H1 (cell line): ENCODE results near the gene CAMK2A. TPM values are rescaled to one million over a fixed set of nuclear protein-coding genes. Genes with fewer than 3 reads are reported as not detected.

Source experiments
- CTCF ChIA-PET: fragments of 300-600 bp; sonication (Branson Sonifier 250); formaldehyde crosslinking; loops from one replicate; lab custom pipeline; 2021; ENCODE audit not compliant: partially characterized antibody; lab: Charles Lee
- POLR2A ChIA-PET: fragments of 300-600 bp; sonication (Branson Sonifier 250); formaldehyde crosslinking; loops from one replicate; lab custom pipeline; 2021; ENCODE audit warnings: inconsistent platforms; ENCODE audit not compliant: partially characterized antibody; lab: Charles Lee
- DNase-seq, 2 experiments: peaks; one replicate each; pipeline versions ENCODE4 v3.0.0 to v3.0.0-alpha.2; 2010 to 2022; ENCODE audit warnings: low spot score in 2 of 2, low read depth in 1 of 2, mixed read lengths in 1 of 2
- FAIRE-seq: peaks from 2 replicates; lab custom pipeline; 2011; peaks lifted over from hg19 to GRCh38; lab: Jason Lieb, UNC
- H2AFZ ChIP-seq: 2 replicates; pipeline ENCODE4 v1.8.1; 2012; ENCODE audit warnings: low read length, inconsistent platforms
- H2AK5ac ChIP-seq: 2 replicates; pipeline ENCODE4 v1.6.1; 2013; ENCODE audit warnings: low read depth, low read length
- H2BK120ac ChIP-seq: replicated peaks from 2 replicates; pipeline ENCODE3; 2013; ENCODE audit warnings: low read depth, low read length, inconsistent platforms
- H2BK12ac ChIP-seq: 2 replicates; pipeline ENCODE4 v1.6.1; 2013; ENCODE audit warnings: low read depth, low read length
- H2BK15ac ChIP-seq: 2 replicates; pipeline ENCODE4 v1.6.1; 2013; ENCODE audit warnings: low read length
- H2BK20ac ChIP-seq: 2 replicates; pipeline ENCODE4 v1.6.1; 2013; ENCODE audit warnings: low read length
- H2BK5ac ChIP-seq: 2 replicates; pipeline ENCODE4 v1.6.1; 2013; ENCODE audit warnings: low read depth, low read length
- H3K14ac ChIP-seq: 2 replicates; pipeline ENCODE4 v1.6.1; 2013; ENCODE audit warnings: inconsistent platforms; ENCODE audit not compliant: insufficient read length
- H3K18ac ChIP-seq: 2 replicates; pipeline ENCODE4 v1.6.1; 2013; ENCODE audit warnings: low read length; ENCODE audit errors: extremely low read depth
- H3K23ac ChIP-seq: 2 replicates; pipeline ENCODE4 v1.6.1; 2013; ENCODE audit warnings: inconsistent platforms; ENCODE audit not compliant: insufficient read length
- H3K23me2 ChIP-seq: 2 replicates; pipeline ENCODE4 v1.6.1; 2013; ENCODE audit warnings: low read depth, low read length
- H3K27ac ChIP-seq: 2 replicates; pipeline ENCODE4 v1.6.1; 2011; ENCODE audit warnings: low read depth, low read length, inconsistent platforms
- H3K27me3 ChIP-seq, 4 experiments: replicated peaks in 1 of 4; 1 replicate in 1 of 4; 2 replicates in 3 of 4; pipeline versions ENCODE4 v1.6.1 to v1.8.1; 2011 to 2013; ENCODE audit warnings: low read length in 3 of 4, mild to moderate bottlenecking in 3 of 4, inconsistent platforms in 2 of 4, mixed read lengths in 2 of 4, moderate library complexity in 1 of 4; ENCODE audit not compliant: control insufficient read depth in 3 of 4, insufficient read depth in 3 of 4; ENCODE audit errors: extremely low read depth in 1 of 4
- H3K36me3 ChIP-seq, 4 experiments: 2 replicates each; pipeline versions ENCODE4 v1.6.1 to v1.8.1; 2011 to 2013; ENCODE audit warnings: mild to moderate bottlenecking in 4 of 4, low read length in 3 of 4, moderate library complexity in 2 of 4, control low read depth in 1 of 4, inconsistent platforms in 1 of 4; ENCODE audit not compliant: insufficient read depth in 4 of 4, control insufficient read depth in 2 of 4
- H3K4ac ChIP-seq: replicated peaks from 2 replicates; pipeline ENCODE3; 2013; ENCODE audit warnings: low read length, low read depth, mixed read lengths, inconsistent platforms; ENCODE audit not compliant: insufficient read length
- H3K4me1 ChIP-seq, 4 experiments: replicated peaks in 1 of 4; 1 replicate in 1 of 4; 2 replicates in 3 of 4; pipeline versions ENCODE4 v1.6.1 to v1.8.1; 2011 to 2013; ENCODE audit warnings: low read length in 3 of 4, inconsistent platforms in 2 of 4, mixed read lengths in 1 of 4; ENCODE audit not compliant: insufficient read depth in 4 of 4, control insufficient read depth in 3 of 4
- H3K4me2 ChIP-seq, 2 experiments: 2 replicates each; pipeline versions ENCODE4 v1.6.1 to v1.8.1; 2011 to 2013; ENCODE audit warnings: low read depth in 2 of 2, low read length in 2 of 2, control low read depth in 1 of 2, inconsistent platforms in 1 of 2, mild to moderate bottlenecking in 1 of 2; ENCODE audit not compliant: insufficient read depth in 1 of 2
- H3K4me3 ChIP-seq, 4 experiments: fragments of 200-600, 300-600 bp in 1 of 4; sonication (generic), shearing (Covaris generic), sonication (Bioruptor Twin) in 1 of 4; 2 replicates each; pipeline versions ENCODE4 v1.5.1 to v1.8.1; 2011 to 2016; ENCODE audit warnings: low read length in 4 of 4, low read depth in 3 of 4, control low read depth in 2 of 4, inconsistent platforms in 2 of 4, mild to moderate bottlenecking in 2 of 4, mixed read lengths in 1 of 4, moderate library complexity in 1 of 4; ENCODE audit not compliant: insufficient read depth in 2 of 4; ENCODE audit errors: extremely low read depth in 1 of 4
- H3K56ac ChIP-seq: replicated peaks from 2 replicates; pipeline ENCODE3; 2013; ENCODE audit warnings: low read depth, mild to moderate bottlenecking, mixed read lengths, low read length, inconsistent platforms; ENCODE audit not compliant: insufficient read length
- H3K79me1 ChIP-seq: 2 replicates; pipeline ENCODE4 v1.6.1; 2013; ENCODE audit warnings: low read depth, low read length, control low read depth
- H3K79me2 ChIP-seq, 2 experiments: 2 replicates each; pipeline versions ENCODE4 v1.6.1 to v1.8.1; 2012 to 2013; ENCODE audit warnings: low read length in 2 of 2, mild to moderate bottlenecking in 2 of 2, inconsistent platforms in 1 of 2; ENCODE audit not compliant: insufficient read depth in 2 of 2, control insufficient read depth in 1 of 2
- H3K9ac ChIP-seq, 4 experiments: replicated peaks in 1 of 4; 1 replicate in 1 of 4; 2 replicates in 3 of 4; pipeline versions ENCODE4 v1.6.1 to v1.8.1; 2011 to 2013; ENCODE audit warnings: low read depth in 3 of 4, low read length in 3 of 4, control low read depth in 2 of 4, mild to moderate bottlenecking in 2 of 4, moderate library complexity in 2 of 4, inconsistent platforms in 1 of 4; ENCODE audit errors: extremely low read depth in 1 of 4
- H3K9me3 ChIP-seq, 2 experiments: 2 replicates each; pipeline versions ENCODE4 v1.6.1 to v1.8.1; 2012 to 2013; ENCODE audit warnings: mild to moderate bottlenecking in 2 of 2, moderate library complexity in 2 of 2, control low read depth in 1 of 2, inconsistent platforms in 1 of 2, low read depth in 1 of 2, low read length in 1 of 2, mixed read lengths in 1 of 2; ENCODE audit not compliant: insufficient read depth in 2 of 2
- H4K20me1 ChIP-seq, 2 experiments: replicated peaks in 1 of 2; 2 replicates each; pipeline versions ENCODE3 to v1.8.1; 2011 to 2013; ENCODE audit warnings: inconsistent platforms in 2 of 2, low read length in 2 of 2, mild to moderate bottlenecking in 1 of 2; ENCODE audit not compliant: insufficient read depth in 2 of 2, control insufficient read depth in 1 of 2
- H4K5ac ChIP-seq: 2 replicates; pipeline ENCODE4 v1.6.1; 2013; ENCODE audit warnings: low read length, low read depth, mixed read lengths, inconsistent platforms; ENCODE audit not compliant: insufficient read length
- H4K8ac ChIP-seq: 2 replicates; pipeline ENCODE4 v1.8.0; 2013; ENCODE audit warnings: mild to moderate bottlenecking, moderate library complexity, low read length, inconsistent platforms; ENCODE audit not compliant: insufficient read depth; ENCODE audit errors: extremely low read depth
- H4K91ac ChIP-seq: replicated peaks from 2 replicates; pipeline ENCODE3; 2013; ENCODE audit warnings: low read length, mixed read lengths, inconsistent platforms; ENCODE audit not compliant: insufficient read length
- BACH1 ChIP-seq: IDR thresholded peaks from 2 replicates; pipeline ENCODE4 v1.6.1; 2012; ENCODE audit warnings: low read length, improper control_type of control experiment
- KDM4A ChIP-seq: IDR thresholded peaks from one replicate; pipeline ENCODE4 v1.7.1; 2012; ENCODE audit warnings: low read depth, mild to moderate bottlenecking, moderate library complexity, low read length, inconsistent platforms; ENCODE audit not compliant: severe bottlenecking
- KDM5A ChIP-seq: fragments of 200-600 bp; IDR thresholded peaks from 2 replicates; pipeline ENCODE4 v1.7.1; 2012; ENCODE audit warnings: mild to moderate bottlenecking, low read length, inconsistent platforms, mixed read lengths
- POLR2AphosphoS5 ChIP-seq: IDR thresholded peaks from 2 replicates; pipeline ENCODE4 v1.6.1; 2011; ENCODE audit warnings: low read depth, low read length
- RFX5 ChIP-seq: IDR thresholded peaks from 2 replicates; pipeline ENCODE4 v1.6.1; 2011; ENCODE audit warnings: low read depth, low read length, improper control_type of control experiment, borderline replicate concordance
- SAP30 ChIP-seq: fragments of 300-600 bp; sonication (generic); IDR thresholded peaks from 2 replicates; pipeline ENCODE4 v1.7.1; 2012; ENCODE audit warnings: low read length, moderate library complexity, mild to moderate bottlenecking, inconsistent platforms; ENCODE audit not compliant: insufficient read depth, insufficient replicate concordance
- SIRT6 ChIP-seq: IDR thresholded peaks from one replicate; pipeline ENCODE4 v1.7.1; 2012; ENCODE audit warnings: low read length, inconsistent platforms
- SUZ12 ChIP-seq: fragments of 200-600 bp; sonication (generic); IDR thresholded peaks from 2 replicates; pipeline ENCODE4 v1.6.1; 2012; ENCODE audit warnings: mild to moderate bottlenecking, inconsistent platforms, low read length, moderate library complexity, mixed read lengths
- TAF7 ChIP-seq: optimal IDR thresholded peaks from 2 replicates; pipeline ENCODE3; 2011; ENCODE audit warnings: low read depth, mild to moderate bottlenecking, inconsistent platforms, low read length, moderate library complexity, borderline replicate concordance
- TCF12 ChIP-seq: IDR thresholded peaks from 2 replicates; pipeline ENCODE4 v1.6.1; 2011; ENCODE audit warnings: low read depth, mild to moderate bottlenecking, low read length
- TEAD4 ChIP-seq: IDR thresholded peaks from 2 replicates; pipeline ENCODE4 v1.6.1; 2012; ENCODE audit warnings: low read depth, low read length, inconsistent platforms, mixed read lengths
- USF2 ChIP-seq: IDR thresholded peaks from 2 replicates; pipeline ENCODE4 v1.6.1; 2011; ENCODE audit warnings: low read length, improper control_type of control experiment
- ZNF274 ChIP-seq: IDR thresholded peaks from 2 replicates; pipeline ENCODE4 v1.7.0; 2012; ENCODE audit warnings: low read length, borderline replicate concordance; ENCODE audit errors: extremely low read depth
- WGBS, 2 experiments: shearing (Covaris generic) in 1 of 2; methylation state at CpG; one replicate each; pipeline versions ENCODE4 v1.1.6 to v1.1.7; 2013 to 2015; ENCODE audit warnings: low lambda C conversion rate in 2 of 2, mixed read lengths in 2 of 2, inconsistent platforms in 1 of 2, low coverage in 1 of 2, missing lambda C conversion rate in 1 of 2; ENCODE audit not compliant: insufficient replicate concordance in 2 of 2, insufficient coverage in 1 of 2, insufficient read length in 1 of 2; ENCODE audit errors: extremely low coverage in 1 of 2, missing lambda C conversion rate in 1 of 2; 5-methylcytosine and 5-hydroxymethylcytosine counted together
- polyA plus RNA-seq, 7 experiments: library from polyadenylated mRNA; depleted of rRNA in 3 of 7; stranded (reverse) in 5 of 7; unstranded in 2 of 7; fragments of >200 nt in 5 of 7; fragments of 200-250 nt in 2 of 7; gene quantifications; 1 replicate in 5 of 7; 2 replicates in 1 of 7; 4 replicates in 1 of 7; pipeline versions ENCODE4 v1.2.1 to v1.2.3, GENCODE V29; 2011 to 2013; ENCODE audit warnings: missing spikeins in 2 of 7, mixed read lengths in 2 of 7
- total RNA-seq: library from RNA; stranded (reverse); fragmentation: NEBNext Ultra II Directional; extraction: Animal tissue kit (Norgen Biotek cat#: 25700); gene quantifications from 2 replicates; pipeline ENCODE4 v1.2.1, GENCODE V29; 2021

The CAMK2A gene
- total and polyA plus RNA-seq, 2 of the 8 experiments (the other 6 are each of a cell fraction or from before 2014, with no cell fraction given): 0.20 to 0.28 TPM

GRCh38 chr5:150173161-150173560, 116.4 kb downstream of the CAMK2A start:
- peaks cover 0 to 1% of the 10 kb centered on the region in 2 experiments for H4K20me1 ChIP-seq
- H3K27me3 ChIP-seq: peaks cover 21 to 42% (median 36%) of the 10 kb centered on the region in 4 experiments
- H3K9me3 ChIP-seq: no peaks in the 10 kb centered on the region
- no peak overlapping the region for H2BK20ac ChIP-seq
- no peak overlapping the region for H2BK12ac ChIP-seq
- H3K9ac ChIP-seq: no peak overlapping the region
- 80% methylated on average over 3 of the region's 3 CpGs; no CpG with 5 or more reads in 1 of the 2 experiments for WGBS, 2 experiments
- no peaks in the 10 kb centered on the region for H3K36me3 ChIP-seq
- H3K4me1 ChIP-seq: no peaks in the 10 kb centered on the region; a peak in 1 of 7 replicates
- H4K8ac ChIP-seq: no peak overlapping the region
- ChIA-PET CTCF (interaction anchor here (0.9 to 17.8 kb wide), 21 partner anchors 8 to 178 kb away, joined by 3 to 406 read pairs (median 5); partner anchors contain the start of genes ARSI, CDX1, PDGFRB and SLC6A7), POLR2A (interaction anchor here (1.0 to 1.1 kb wide), 2 partner anchors 9 to 41 kb away, joined by 3 to 5 read pairs; no protein-coding TSS in a partner anchor)
- no peak overlapping the region for H3K4me3 ChIP-seq
- no peak overlapping the region for H3K23ac ChIP-seq
- H4K5ac ChIP-seq: no peak overlapping the region
- no peak overlapping the region for H3K27ac ChIP-seq
- peak overlapping the region; percentile 19; the same call in 1 of the 2 replicates for H3K18ac ChIP-seq
- no peak overlapping the region for H3K14ac ChIP-seq
- no peak overlapping the region for H2AFZ ChIP-seq
- H3K23me2 ChIP-seq: no peaks in the 10 kb centered on the region
- no peaks in the 10 kb centered on the region for H3K79me2 ChIP-seq
- no peaks in the 10 kb centered on the region; the same call in 1 of the 2 replicates for H3K79me1 ChIP-seq
- no peak overlapping the region for H4K91ac ChIP-seq
- no peak overlapping the region for H3K56ac ChIP-seq
- H3K4me2 ChIP-seq: no peak overlapping the region
- H3K4ac ChIP-seq: no peak overlapping the region
- FAIRE-seq (no peak), DNase-seq (no peak)
- no peak overlapping the region for H2BK5ac ChIP-seq
- no peak overlapping the region for H2BK120ac ChIP-seq
- H2BK15ac ChIP-seq: 0 out of 2 replicates have a peak overlapping the region, but pooled peaks have one; percentile 19
- H2AK5ac ChIP-seq: no peak overlapping the region
- TF ChIP-seq SUZ12 (no peak), TCF12 (no peak), USF2 (no peak), SAP30 (no peak), SIRT6 (no peak), ZNF274 (no peak), RFX5 (no peak), TEAD4 (no peak), KDM5A (no peak), BACH1 (no peak), TAF7 (no peak), POLR2AphosphoS5 (no peak), KDM4A (no peak)
